Activated naive CD4-positive, alpha-beta T cell treated with anti-CD3 and anti-CD28 coated beads for 36 hours (primary cell): ENCODE data around the gene LINGO1. TPM values are rescaled to one million over a fixed set of nuclear protein-coding genes. Genes with fewer than 3 reads are reported as not detected.

ENCODE experiments used
- CTCF ChIA-PET: fragments of 350-600 bp; sonication (Branson Sonifier 250); formaldehyde crosslinking; loops from one replicate; lab custom pipeline; 2021; ENCODE audit warnings: antibody characterized with exemption; lab: Charles Lee
- DNase-seq: peaks from one replicate; pipeline ENCODE4 v3.0.0-alpha.2; 2020
- H3K27ac Mint-ChIP-seq: one replicate; pipeline ENCODE4 v1.8.0; 2021; ENCODE audit warnings: mild to moderate bottlenecking, mixed read lengths
- H3K27me3 Mint-ChIP-seq: one replicate; pipeline ENCODE4 v1.8.0; 2021; ENCODE audit warnings: low read depth, mixed read lengths
- H3K36me3 Mint-ChIP-seq: one replicate; pipeline ENCODE4 v1.8.0; 2021; ENCODE audit warnings: low read depth, mixed read lengths
- H3K4me1 Mint-ChIP-seq: one replicate; pipeline ENCODE4 v1.8.0; 2021; ENCODE audit warnings: low read depth, mixed read lengths
- H3K4me3 Mint-ChIP-seq: one replicate; pipeline ENCODE4 v1.8.0; 2021; ENCODE audit warnings: mild to moderate bottlenecking, moderate library complexity, mixed read lengths
- H3K9me3 Mint-ChIP-seq: one replicate; pipeline ENCODE4 v1.8.0; 2021; ENCODE audit warnings: mixed read lengths
- intact Hi-C: fragments of 100-400 bp; cut with micrococcal nuclease; formaldehyde crosslinking; loops from one replicate; pipeline ENCODE4 v1.15.1; 2023
- total RNA-seq, 2 experiments: library from RNA; stranded (reverse); gene quantifications; one replicate each; pipeline ENCODE4 v1.2.3, GENCODE V29; 2021

LINGO1 gene
- total RNA-seq, 2 experiments from 2014 or later: not detected

DNA sequence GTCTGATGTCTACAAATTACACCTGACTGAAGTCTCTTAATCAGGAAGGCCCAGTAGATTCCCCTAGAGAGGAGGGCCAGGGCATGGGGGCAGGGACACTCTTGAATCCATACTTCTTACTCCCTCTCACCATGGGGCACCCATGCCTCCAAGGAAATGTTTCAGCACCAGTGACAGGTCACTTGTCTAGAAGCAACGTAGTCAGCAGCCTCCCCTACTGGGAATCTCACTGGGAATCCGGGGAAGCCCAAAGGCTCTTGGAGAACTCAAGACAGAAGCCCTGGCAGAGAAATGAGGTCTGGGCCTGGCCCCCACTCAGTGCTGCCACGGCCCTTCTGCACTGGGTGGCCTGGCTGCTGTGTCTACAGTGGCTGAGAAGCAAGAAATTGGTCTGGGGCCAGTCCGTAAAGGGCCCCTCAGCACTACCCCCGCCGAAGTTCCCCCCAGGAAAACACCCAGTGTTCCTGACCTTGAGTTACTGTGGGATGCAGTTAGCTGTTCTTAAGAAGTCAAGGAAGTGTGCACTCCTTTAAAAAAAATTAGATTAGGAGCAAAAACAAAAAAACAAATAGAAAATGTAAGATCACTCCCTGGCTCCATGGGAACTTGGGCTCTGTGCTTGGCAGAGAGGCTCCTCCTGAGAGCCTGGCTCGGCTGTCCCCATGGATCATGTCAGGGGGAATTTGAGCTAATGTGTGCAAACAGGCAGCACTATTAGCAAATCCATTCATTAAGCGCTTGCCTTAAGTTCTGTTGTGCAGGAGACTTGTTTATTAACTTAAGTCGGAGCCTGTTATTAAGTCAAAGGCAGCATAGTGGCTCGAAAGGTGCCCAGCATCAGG lies 5.4 kb upstream of the LINGO1 start:
- no peak overlapping the region for H3K4me3 Mint-ChIP-seq
- no peaks in the 10 kb centered on the region for H3K9me3 Mint-ChIP-seq
- peaks cover 21% of the 10 kb centered on the region for H3K27me3 Mint-ChIP-seq
- H3K4me1 Mint-ChIP-seq: peaks cover 9% of the 10 kb centered on the region
- intact Hi-C loops: no loop called here
- H3K27ac Mint-ChIP-seq: no peak overlapping the region
- CTCF ChIA-PET: interaction anchor here (1.5 to 1.6 kb wide), 2 partner anchors 33 to 183 kb away, joined by 3 read pairs; no protein-coding TSS in a partner anchor
- no peaks in the 10 kb centered on the region for H3K36me3 Mint-ChIP-seq
- no peak for DNase-seq

DNA sequence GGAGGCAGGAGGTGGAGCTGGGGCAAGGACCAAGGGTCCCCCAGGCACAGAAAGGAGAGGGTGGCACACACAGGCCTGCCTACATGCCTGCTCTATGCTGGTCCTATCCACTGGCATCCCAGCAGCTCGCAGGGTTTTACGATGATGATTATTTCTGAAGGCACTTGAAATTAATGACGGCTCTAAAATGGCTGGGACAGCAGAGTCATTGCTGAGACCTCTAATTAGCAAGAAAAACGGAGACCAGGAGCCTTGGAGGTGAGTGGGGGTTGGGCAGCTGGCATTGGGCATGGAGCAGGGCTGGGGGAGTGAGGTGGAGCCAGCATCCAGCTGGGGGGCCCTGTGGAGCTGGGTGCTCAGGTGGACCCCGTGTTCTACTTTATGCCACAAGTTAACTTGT lies 3.5 kb upstream of the LINGO1 start:
- Mint-ChIP-seq H3K27ac (no peak overlapping the region), H3K36me3 (no peaks in the 10 kb centered on the region), H3K27me3 (peaks cover 26% of the 10 kb centered on the region), H3K4me3 (no peak overlapping the region), H3K9me3 (no peaks in the 10 kb centered on the region), H3K4me1 (peaks cover 9% of the 10 kb centered on the region)
- no peak for DNase-seq
- intact Hi-C loops: no loop called here
- CTCF ChIA-PET: interaction anchor here (0.6 to 3.8 kb wide), 6 partner anchors 9 to 449 kb away, joined by 3 to 26 read pairs (median 3); no protein-coding TSS in a partner anchor

GRCh38 chr15:77634266-77634962 lies 1.7 kb upstream of the LINGO1 start:
- no peak overlapping the region for H3K27ac Mint-ChIP-seq
- peaks cover 38% of the 10 kb centered on the region for H3K27me3 Mint-ChIP-seq
- peak overlapping the region; percentile 15 for H3K4me3 Mint-ChIP-seq
- CTCF ChIA-PET: interaction anchor here (0.6 to 3.8 kb wide), 11 partner anchors 9 to 654 kb away, joined by 3 to 26 read pairs (median 4); no protein-coding TSS in a partner anchor
- no peaks in the 10 kb centered on the region for H3K9me3 Mint-ChIP-seq
- H3K4me1 Mint-ChIP-seq: peaks cover 9% of the 10 kb centered on the region
- DNase-seq: peak; percentile 86
- H3K36me3 Mint-ChIP-seq: no peaks in the 10 kb centered on the region
- intact Hi-C loops: loop anchor here (1.0 kb wide), 1 partner anchor 151 kb away; no protein-coding TSS in a partner anchor

GRCh38 chr15:77633913-77634265 lies 1.2 kb upstream of the LINGO1 start:
- no peaks in the 10 kb centered on the region for H3K36me3 Mint-ChIP-seq
- peaks cover 38% of the 10 kb centered on the region for H3K27me3 Mint-ChIP-seq
- H3K27ac Mint-ChIP-seq: no peak overlapping the region
- H3K4me3 Mint-ChIP-seq: peak overlapping the region; percentile 15
- CTCF ChIA-PET: interaction anchor here (0.6 to 3.8 kb wide), 11 partner anchors 16 to 654 kb away, joined by 3 to 26 read pairs (median 3); no protein-coding TSS in a partner anchor
- H3K9me3 Mint-ChIP-seq: no peaks in the 10 kb centered on the region
- DNase-seq: no peak
- intact Hi-C loops: loop anchor here (1.0 kb wide), 3 partner anchors 151 to 241 kb away; no protein-coding TSS in a partner anchor
- H3K4me1 Mint-ChIP-seq: peaks cover 9% of the 10 kb centered on the region

DNA sequence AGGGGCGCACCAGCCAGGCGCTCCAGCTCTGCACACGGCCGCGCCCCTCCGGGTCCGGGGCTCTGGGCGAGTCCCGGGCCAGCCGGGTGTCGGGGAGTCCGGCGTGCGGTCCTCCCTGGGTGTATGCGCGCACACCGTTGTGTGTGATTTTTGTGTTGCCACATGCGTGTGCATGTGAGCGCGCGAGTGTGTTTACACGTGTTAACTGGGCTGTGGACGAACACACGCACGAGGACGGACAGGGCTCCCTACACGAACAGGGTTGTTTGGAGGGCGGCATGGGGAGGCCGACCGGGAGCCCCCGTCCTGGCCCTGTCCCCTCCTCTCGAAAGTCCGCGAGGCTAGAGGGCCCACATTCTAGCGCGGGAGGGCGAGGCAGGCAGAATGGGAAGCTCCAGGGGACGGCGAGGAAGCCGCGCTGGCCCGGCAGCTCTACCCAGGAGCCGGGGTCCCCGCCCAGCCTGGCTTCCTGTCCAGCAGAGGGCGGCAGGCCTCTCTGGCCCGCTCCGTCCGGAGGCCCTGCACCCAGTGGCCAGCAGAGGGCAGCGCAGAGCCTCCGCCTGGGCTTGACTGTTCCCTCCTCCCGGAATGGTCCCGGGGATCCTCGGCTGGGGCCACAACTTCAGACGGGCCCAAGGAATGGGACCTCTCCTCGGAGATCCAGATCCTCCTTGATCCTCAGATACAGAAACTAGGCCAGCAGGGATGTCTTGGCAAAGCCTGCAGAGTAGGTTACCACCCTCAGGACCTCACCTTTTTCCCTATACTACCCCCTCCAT lies 611 bp upstream of the LINGO1 start:
- H3K36me3 Mint-ChIP-seq: no peaks in the 10 kb centered on the region
- H3K4me1 Mint-ChIP-seq: peaks cover 9% of the 10 kb centered on the region
- H3K9me3 Mint-ChIP-seq: no peaks in the 10 kb centered on the region
- peak overlapping the region; percentile 42 for H3K4me3 Mint-ChIP-seq
- H3K27me3 Mint-ChIP-seq: peaks cover 38% of the 10 kb centered on the region
- intact Hi-C loops: loop anchor here (1.0 kb wide), 2 partner anchors 188 to 242 kb away; no protein-coding TSS in a partner anchor
- H3K27ac Mint-ChIP-seq: no peak overlapping the region
- DNase-seq: peak; percentile 77
- CTCF ChIA-PET: interaction anchor here (0.6 to 3.8 kb wide), 10 partner anchors 15 to 241 kb away, joined by 3 to 26 read pairs (median 4); no protein-coding TSS in a partner anchor

DNA sequence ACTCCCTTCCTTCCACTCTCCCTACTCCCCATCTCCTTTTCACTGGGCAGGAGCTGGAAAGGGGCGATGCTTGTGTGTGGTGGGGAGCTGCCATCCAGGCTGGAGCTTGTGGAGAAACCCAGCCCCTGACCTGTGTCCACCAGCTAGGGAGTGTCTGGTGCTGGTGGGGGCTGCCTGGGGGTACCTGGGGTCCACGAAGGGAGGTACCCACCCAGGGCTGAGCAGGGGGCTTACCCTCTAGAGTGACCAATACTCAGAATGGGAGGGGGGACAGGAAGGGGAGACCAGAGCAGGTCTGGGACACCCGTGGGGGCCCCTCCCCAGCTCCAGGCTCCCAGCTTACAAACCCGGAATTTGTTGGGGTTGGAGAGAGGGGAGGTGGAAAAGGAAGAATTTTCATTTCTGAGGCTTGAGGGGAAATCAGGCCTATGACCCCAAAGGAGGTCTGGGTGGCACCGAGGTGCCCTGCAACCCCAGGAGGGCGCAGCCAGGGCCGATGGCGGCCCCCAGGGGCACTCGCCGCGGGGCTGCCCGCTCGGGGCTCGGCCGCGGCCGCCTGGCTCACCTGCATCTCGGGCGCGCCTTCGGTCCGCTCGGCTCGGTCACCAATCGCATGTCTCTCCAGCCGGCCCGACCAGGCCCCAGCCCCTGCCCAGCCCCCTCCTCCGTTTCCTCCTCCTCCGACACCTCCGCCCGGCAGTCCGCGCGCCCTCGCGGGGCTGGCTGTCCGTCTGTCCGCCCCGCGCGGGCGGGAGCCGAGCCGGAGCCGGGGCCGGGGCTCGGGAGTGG lies 773 bp downstream of the LINGO1 start:
- DNase-seq: no peak
- Mint-ChIP-seq H3K36me3 (no peaks in the 10 kb centered on the region), H3K9me3 (no peaks in the 10 kb centered on the region), H3K4me1 (peaks cover 9% of the 10 kb centered on the region), H3K27ac (no peak overlapping the region), H3K27me3 (peaks cover 36% of the 10 kb centered on the region), H3K4me3 (no peak overlapping the region)
- intact Hi-C loops: no loop called here
- CTCF ChIA-PET: interaction anchor here (0.8 to 1.6 kb wide), 2 partner anchors 29 to 189 kb away, joined by 3 to 6 read pairs; no protein-coding TSS in a partner anchor

DNA sequence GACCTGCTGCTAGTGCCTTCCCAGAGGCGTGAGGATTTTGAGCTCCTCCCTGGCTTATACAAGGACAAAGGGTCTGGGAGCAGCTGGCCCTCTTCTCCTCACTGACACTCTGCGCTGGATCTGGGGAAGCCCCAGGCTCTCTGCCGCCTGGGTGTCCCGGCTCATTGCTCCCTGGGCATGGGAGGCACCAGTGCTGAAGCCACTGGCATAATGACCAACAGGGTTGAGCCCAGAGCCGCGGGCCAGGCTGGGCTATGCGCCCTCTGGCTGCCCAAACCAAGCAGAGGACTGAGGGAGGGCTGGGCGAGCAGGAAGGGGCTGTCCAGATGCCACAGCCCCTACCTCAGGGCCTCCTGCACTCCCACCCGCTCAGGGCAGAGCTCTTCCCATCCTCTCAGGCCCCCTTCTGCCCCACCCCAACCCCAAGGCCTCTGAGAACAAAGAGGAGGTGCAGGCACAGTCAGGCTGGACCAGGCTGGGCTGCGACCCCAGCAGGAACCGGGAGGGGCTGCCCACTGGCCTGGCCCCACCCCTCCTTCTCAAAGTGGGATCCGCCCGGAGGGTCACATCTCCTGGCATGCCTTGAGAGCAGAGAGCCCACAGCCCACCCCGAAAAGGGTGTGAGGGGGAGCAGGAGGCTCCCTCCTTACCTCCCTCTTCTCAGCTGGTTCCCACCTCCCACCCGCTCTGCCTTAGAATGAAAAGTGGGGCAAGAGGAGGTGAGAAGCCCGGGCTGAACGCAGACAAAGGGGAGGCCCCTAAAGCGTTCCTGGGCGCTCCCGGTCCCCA lies 1.6 kb downstream of the LINGO1 start:
- Mint-ChIP-seq H3K4me1 (peaks cover 9% of the 10 kb centered on the region), H3K9me3 (no peaks in the 10 kb centered on the region), H3K27me3 (peaks cover 36% of the 10 kb centered on the region), H3K36me3 (no peaks in the 10 kb centered on the region), H3K4me3 (no peak overlapping the region), H3K27ac (no peak overlapping the region)
- DNase-seq: no peak
- intact Hi-C loops: no loop called here
- CTCF ChIA-PET: interaction anchor here (0.8 to 1.6 kb wide), 2 partner anchors 28 to 190 kb away, joined by 3 to 6 read pairs; no protein-coding TSS in a partner anchor

- H3K9me3 Mint-ChIP-seq: no peaks in the 10 kb centered on the region
- intact Hi-C loops: no loop called here
These were observed 2.7 kb downstream of the LINGO1 start for GRCh38 chr15:77630056-77630455.

DNA sequence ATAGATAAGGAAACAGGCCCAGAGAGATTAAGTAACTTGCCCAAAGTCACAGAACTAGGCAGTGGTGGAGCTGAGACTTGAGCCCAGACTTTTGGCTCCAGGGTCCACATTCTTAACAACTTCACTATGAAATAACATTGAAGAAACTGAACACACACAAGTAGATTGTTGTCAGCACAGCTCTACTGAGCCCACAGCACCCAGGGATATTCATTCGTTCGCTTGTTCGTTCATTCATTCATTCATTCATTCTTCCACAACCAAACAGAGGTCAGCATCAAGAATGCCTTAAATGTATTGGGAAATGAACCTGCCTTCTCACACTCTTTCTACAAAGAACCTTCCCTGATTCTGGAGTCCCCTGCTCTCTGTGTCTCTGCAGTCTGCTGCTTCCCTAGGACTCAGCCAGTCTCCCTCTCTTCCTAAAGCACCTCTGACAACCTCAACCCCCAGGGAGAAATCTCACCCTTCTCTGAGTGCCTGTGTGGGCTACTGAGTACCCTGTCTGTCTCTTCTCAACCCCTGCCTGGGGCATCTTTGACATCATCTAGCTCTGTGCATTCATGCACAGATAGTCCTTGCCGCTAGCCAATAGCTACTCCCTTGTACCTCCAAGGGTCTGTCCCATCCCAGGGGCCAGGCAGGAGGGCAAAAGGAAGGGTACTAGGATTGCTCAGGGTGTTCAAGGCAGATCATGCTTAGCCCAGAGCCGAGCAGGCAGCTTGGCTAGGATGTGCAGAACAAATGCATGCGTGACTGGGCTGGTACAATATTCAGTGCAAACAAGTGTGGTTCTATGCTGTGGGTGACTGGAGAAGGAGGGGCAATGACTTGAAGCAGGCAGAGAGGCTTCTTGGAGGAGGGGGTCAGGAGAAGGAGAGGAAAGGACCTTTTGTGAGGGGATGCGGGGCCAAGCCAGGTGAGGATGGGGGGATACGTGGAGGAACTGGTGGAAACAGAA lies 3.4 kb downstream of the LINGO1 start:
- no peak overlapping the region for H3K4me3 Mint-ChIP-seq
- H3K36me3 Mint-ChIP-seq: no peaks in the 10 kb centered on the region
- CTCF ChIA-PET: interaction anchor here (2.2 kb wide), 1 partner anchor 191 kb away, joined by 6 read pairs; no protein-coding TSS in a partner anchor
- no peak overlapping the region for H3K27ac Mint-ChIP-seq
- intact Hi-C loops: no loop called here
- no peak for DNase-seq
- H3K4me1 Mint-ChIP-seq: peaks cover 9% of the 10 kb centered on the region
- no peaks in the 10 kb centered on the region for H3K9me3 Mint-ChIP-seq
- H3K27me3 Mint-ChIP-seq: peaks cover 28% of the 10 kb centered on the region

More at GRCh38 chr15:77630056-77630455, 2.7 kb downstream of the LINGO1 start:
- CTCF ChIA-PET: interaction anchor here (2.2 kb wide), 1 partner anchor 191 kb away, joined by 6 read pairs; no protein-coding TSS in a partner anchor
- H3K4me3 Mint-ChIP-seq: no peak overlapping the region
- H3K27me3 Mint-ChIP-seq: peaks cover 29% of the 10 kb centered on the region
- H3K27ac Mint-ChIP-seq: no peak overlapping the region
- H3K4me1 Mint-ChIP-seq: peaks cover 9% of the 10 kb centered on the region
- DNase-seq: no peak
- no peaks in the 10 kb centered on the region for H3K36me3 Mint-ChIP-seq

DNA sequence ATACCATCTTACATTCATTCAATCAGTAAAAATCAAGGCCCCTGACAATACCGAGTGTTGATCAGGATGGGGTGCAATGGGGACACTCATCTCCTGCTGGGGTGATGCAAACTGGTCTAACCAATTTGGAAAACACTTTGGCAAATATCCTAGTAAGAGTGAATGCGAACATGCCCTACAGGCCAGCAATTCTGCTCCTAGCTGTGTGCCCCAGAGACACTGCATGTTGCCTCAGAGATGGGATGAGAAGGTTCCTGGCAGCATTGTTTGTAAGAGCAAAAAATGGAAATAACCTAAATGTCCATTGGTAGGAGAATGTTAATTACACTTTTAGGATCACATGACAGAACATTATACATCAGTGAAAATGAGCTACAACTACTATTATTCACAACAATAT lies 4.7 kb downstream of the LINGO1 start:
- Mint-ChIP-seq H3K36me3 (no peaks in the 10 kb centered on the region), H3K27ac (no peak overlapping the region), H3K9me3 (no peaks in the 10 kb centered on the region), H3K27me3 (peaks cover 18% of the 10 kb centered on the region), H3K4me3 (no peak overlapping the region), H3K4me1 (no peaks in the 10 kb centered on the region)
- no peak for DNase-seq
- CTCF ChIA-PET: interaction anchor here (2.2 kb wide), 1 partner anchor 193 kb away, joined by 6 read pairs; no protein-coding TSS in a partner anchor
- intact Hi-C loops: no loop called here
